Astrocyte of the cerebellum (primary cell): Measurements from ENCODE around the gene RILPL1.

ENCODE experiments used
- DNase-seq: peaks from one replicate; pipeline ENCODE4 v3.0.0-alpha.2; 2011; ENCODE audit warnings: low read depth
- H3K4me3 ChIP-seq: 2 replicates; pipeline ENCODE4 v1.5.1; 2011; ENCODE audit warnings: mild to moderate bottlenecking, low read depth, low read length, moderate library complexity
- CTCF ChIP-seq: IDR thresholded peaks from 2 replicates; pipeline ENCODE4 v1.5.1; 2012; ENCODE audit warnings: low read length, low read depth, moderate library complexity, mild to moderate bottlenecking; ENCODE audit errors: missing control alignments
- in situ Hi-C: cut with HindIII; loops from 2 replicates; pipeline ENCODE4 v1.10.0; 2017; ENCODE audit warnings: low sequenced_read_pairs

Gene RILPL1

GRCh38 chr12:123479442-123480180, 53.9 kb downstream of the RILPL1 start:
- no peak for TF ChIP-seq CTCF
- in situ Hi-C loops = loop anchor here (5.0 to 10.0 kb wide), 3 partner anchors 43 to 485 kb away; no protein-coding TSS in a partner anchor
- H3K4me3 ChIP-seq = no peak overlapping the region
- no peak for DNase-seq

- in situ Hi-C loops = no loop called here
- no peak for TF ChIP-seq CTCF
- no peak for DNase-seq
- H3K4me3 ChIP-seq = no peak overlapping the region
Observed at GRCh38 chr12:123478762-123479161, 54.8 kb downstream of the RILPL1 start.

GRCh38 chr12:123478069-123478468, 55.5 kb downstream of the RILPL1 start:
- in situ Hi-C loops = no loop called here
- TF ChIP-seq CTCF = no peak
- no peak overlapping the region for H3K4me3 ChIP-seq
- no peak for DNase-seq

GRCh38 chr12:123475246-123475703, 58.2 kb downstream of the RILPL1 start:
- TF ChIP-seq CTCF = no peak
- in situ Hi-C loops = no loop called here
- no peak for DNase-seq
- no peak overlapping the region for H3K4me3 ChIP-seq

GRCh38 chr12:123474485-123475245, 58.9 kb downstream of the RILPL1 start:
- no peak for DNase-seq
- no peak for TF ChIP-seq CTCF
- in situ Hi-C loops = loop anchor here (5.0 kb wide), 1 partner anchor 77 kb away; no protein-coding TSS in a partner anchor
- H3K4me3 ChIP-seq = no peak overlapping the region

- no peak for TF ChIP-seq CTCF
- DNase-seq = no peak
- in situ Hi-C loops = loop anchor here (5.0 kb wide), 1 partner anchor 75 kb away; no protein-coding TSS in a partner anchor
- no peak overlapping the region for H3K4me3 ChIP-seq
Observed at GRCh38 chr12:123472438-123472849, 61.1 kb downstream of the RILPL1 start.
